K562 (cell line): ENCODE data around the gene USP24. TPM values are rescaled to one million over a fixed set of nuclear protein-coding genes. Genes with fewer than 3 reads are reported as not detected.

Experiments used
- ATF2 ChIP-seq: sonication (generic); formaldehyde crosslinking; IDR thresholded peaks from 2 replicates; pipeline ENCODE4 v1.8.1; 2022; ENCODE audit warnings: missing genetic modification reagents
- RBFOX2 ChIP-seq: fragments of 200-400 bp; formaldehyde crosslinking; IDR thresholded peaks from 2 replicates; pipeline ENCODE4 v1.6.1; 2017; ENCODE audit warnings: low read depth, mild to moderate bottlenecking, low read length, moderate library complexity
- REST ChIP-seq, 2 experiments: fragments of 450-650 bp; formaldehyde crosslinking in 1 of 2; IDR thresholded peaks; 2 replicates each; pipeline versions ENCODE4 v1.4.0 to v1.6.1; 2014 to 2020; ENCODE audit warnings: mild to moderate bottlenecking in 2 of 2, borderline replicate concordance in 1 of 2, low read depth in 1 of 2
- ZBTB33 ChIP-seq: sonication (generic); formaldehyde crosslinking; IDR thresholded peaks from 2 replicates; pipeline ENCODE4 v1.8.1; 2023; ENCODE audit warnings: mild to moderate bottlenecking, missing genetic modification reagents
- polyA plus RNA-seq, 8 experiments: library from polyadenylated mRNA; depleted of rRNA in 4 of 8; stranded (reverse) in 5 of 8; unstranded in 3 of 8; fragments of >200 nt; fragmentation: Nextera tagmentation in 2 of 8; fragmentation: Illumina TruSeq in 1 of 8; extraction: Ambion mirVana in 2 of 8; extraction: Trizol in 1 of 8; gene quantifications; 2 replicates each; pipeline versions ENCODE4 v1.2.1 to v1.2.3, GENCODE V29; 2011 to 2014; ENCODE audit warnings: inconsistent platforms in 1 of 8, missing spikeins in 1 of 8
- total RNA-seq, 7 experiments: library from RNA; depleted of rRNA in 6 of 7; stranded (reverse); fragments of >200 nt in 6 of 7; fragmentation: Illumina TruSeq in 2 of 7; extraction: Trizol in 2 of 7; gene quantifications; 2 replicates each; pipeline versions ENCODE4 v1.2.1 to v1.2.3, GENCODE V29; 2011 to 2021; ENCODE audit warnings: low replicate concordance in 1 of 7

Gene USP24
- total and polyA plus RNA-seq, 9 of the 15 experiments (the other 6 are each of a cell fraction or from before 2014, with no cell fraction given), result 7.7 to 62.6 (median 36.8) TPM

- TF ChIP-seq ZBTB33 (CRISPR knock-in tag) (no peak), REST (IDR thresholded peaks at IDR 0.05; ENCODE audit: borderline replicate concordance) (no peak), REST (CRISPR knock-in tag; IDR thresholded peaks at IDR 0.05; ENCODE audit: low read depth) (no peak), ATF2 (CRISPR knock-in tag) (no peak), RBFOX2 (no peak)
- TF ChIP-seq, all 486 proteins: peak for 0
Measured at GRCh38 chr1:55120538-55120937, 94.6 kb downstream of the USP24 start (continued).
